Stimulated activated CD4-positive, alpha-beta T cell treated with anti-CD3 and anti-CD28 coated beads, TNF-alpha, amount 100 ng/mL, for 1 hour (primary cell): ENCODE results near the gene MGAT5.

Experiments
- DNase-seq, 3 donors: peaks; one replicate each; pipeline ENCODE4 v3.0.0-alpha.2; 2020; ENCODE audit warnings: low read depth in 3 of 3, low spot score in 1 of 3

MGAT5 gene

DNA sequence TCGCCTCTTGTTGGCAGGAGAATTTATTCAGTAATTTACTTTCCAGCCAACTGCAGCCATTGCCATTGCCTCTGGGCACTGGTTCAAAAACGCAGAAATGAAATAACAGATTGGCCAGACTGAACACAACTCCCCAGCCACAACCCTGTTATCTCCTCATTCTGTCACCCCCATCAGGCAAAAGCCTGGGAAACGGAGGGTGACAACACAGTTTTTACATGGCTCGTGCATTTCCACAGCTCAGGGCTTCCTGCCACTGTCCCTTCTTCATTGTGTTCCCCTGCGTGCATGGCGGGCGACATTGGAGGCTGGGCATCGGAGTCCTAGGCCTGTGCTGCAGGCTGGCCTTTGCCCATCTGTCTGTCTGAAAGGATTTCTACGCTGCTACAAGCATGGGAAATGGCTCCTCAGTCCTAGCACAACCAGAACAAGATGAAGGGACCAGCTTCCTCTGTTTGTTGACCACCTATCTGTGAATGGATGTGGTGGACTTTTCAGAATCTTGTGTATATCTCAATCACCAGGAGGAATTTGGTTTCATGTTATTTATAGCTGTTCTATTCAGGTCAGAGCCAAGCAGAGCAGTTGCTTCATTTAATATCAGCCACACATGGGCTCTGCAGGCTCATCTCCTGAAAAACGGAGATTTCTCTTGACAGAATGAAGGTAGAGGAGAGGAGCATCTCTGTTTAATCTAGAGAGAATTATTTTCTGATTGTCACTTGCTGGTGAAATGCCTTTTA, 107.0 kb downstream of the MGAT5 start:
- DNase-seq, result no peak

DNA sequence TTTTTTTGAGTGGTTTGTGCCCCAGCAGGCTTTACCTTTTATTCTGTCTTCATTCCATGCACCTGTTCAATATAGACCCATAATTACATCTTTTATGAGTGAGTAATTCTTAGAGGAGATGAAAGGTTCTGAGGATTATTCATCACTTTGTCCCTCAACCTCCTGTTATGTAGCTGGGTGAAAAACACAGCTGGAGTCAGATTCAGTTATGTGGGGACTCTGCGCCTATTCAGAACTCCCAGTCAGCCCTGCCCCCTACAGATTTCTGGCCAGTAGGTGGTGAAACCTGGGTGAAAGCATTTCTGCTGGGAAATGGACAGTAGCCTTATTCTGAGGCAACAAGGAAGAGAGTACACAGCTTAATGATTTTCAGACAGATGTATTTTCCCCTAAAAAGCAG, 107.8 kb downstream of the MGAT5 start:
- no peak for DNase-seq

GRCh38 chr2:134362152-134362668, 108.3 kb downstream of the MGAT5 start:
- DNase-seq, result no peak

DNA sequence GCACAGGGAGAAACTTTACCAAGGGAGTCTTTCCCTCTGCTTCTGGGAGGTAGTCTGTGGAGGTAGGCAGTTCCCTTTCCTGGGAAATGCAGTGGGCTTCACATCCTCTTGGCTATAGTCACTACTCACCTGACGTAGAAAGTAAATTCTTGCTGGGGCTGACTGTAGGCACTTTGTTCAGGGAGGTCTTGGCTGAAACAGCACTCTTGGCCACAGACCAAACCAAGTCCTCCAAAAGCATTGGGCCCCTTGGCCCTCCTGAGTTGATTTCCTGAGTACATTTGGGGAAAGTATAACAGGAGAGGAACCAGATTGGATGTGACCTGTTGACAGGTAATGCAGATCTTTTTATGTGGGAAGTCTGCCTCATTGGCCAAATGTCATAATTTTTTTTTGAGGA, 108.9 kb downstream of the MGAT5 start:
- no peak for DNase-seq

GRCh38 chr2:134365356-134365755, 111.5 kb downstream of the MGAT5 start:
- no peak for DNase-seq

GRCh38 chr2:134366359-134366758, 112.5 kb downstream of the MGAT5 start:
- no peak for DNase-seq

DNA sequence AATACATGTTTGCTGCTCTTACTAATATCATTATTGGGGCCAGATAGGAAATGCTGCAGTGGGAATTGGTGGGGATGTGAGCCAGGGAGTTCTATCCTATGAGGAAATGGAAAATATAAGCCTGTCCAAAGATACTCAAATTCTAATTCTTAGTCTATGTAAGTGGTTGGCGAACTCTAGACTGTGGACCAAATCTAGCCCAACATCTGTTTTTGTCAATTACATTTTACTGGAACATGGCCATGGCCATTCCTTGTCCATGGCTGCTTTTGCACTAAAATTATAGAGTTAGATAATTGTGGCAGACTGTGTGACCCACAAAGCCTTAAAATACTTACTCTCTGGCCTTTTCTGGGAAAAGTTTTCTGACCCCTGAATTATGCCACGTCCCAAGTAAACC, 113.3 kb downstream of the MGAT5 start:
- DNase-seq, result no peak

GRCh38 chr2:134368009-134368817, 114.3 kb downstream of the MGAT5 start:
- DNase-seq, result no peak

GRCh38 chr2:134369220-134369902, 115.5 kb downstream of the MGAT5 start:
- no peak for DNase-seq

GRCh38 chr2:134370655-134371445, 117.0 kb downstream of the MGAT5 start:
- no peak for DNase-seq

- DNase-seq, result no peak
These were observed 118.3 kb downstream of the MGAT5 start for GRCh38 chr2:134372141-134372540.

- DNase-seq, result no peak
These were observed 118.8 kb downstream of the MGAT5 start for GRCh38 chr2:134372611-134373131.

DNA sequence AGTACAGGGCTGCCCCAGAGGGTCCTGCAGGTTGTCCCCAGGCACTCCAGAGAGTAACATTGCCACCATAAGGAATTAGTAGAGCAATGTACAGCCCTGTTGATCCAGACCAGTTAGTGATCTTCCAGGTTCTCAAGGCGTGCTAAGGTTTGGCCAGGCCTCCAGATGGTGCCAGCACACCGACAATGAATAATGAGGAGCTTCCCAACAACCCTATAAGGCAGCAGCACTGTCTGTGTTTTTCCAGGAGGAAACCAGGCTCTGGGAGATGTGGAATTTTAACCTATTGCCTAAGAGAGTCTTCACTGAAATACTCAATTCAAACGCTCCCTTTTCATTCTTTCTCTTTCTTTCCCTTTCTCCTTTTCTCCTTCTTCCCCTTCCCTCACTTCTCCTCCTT, 122.1 kb downstream of the MGAT5 start:
- DNase-seq, result no peak

DNA sequence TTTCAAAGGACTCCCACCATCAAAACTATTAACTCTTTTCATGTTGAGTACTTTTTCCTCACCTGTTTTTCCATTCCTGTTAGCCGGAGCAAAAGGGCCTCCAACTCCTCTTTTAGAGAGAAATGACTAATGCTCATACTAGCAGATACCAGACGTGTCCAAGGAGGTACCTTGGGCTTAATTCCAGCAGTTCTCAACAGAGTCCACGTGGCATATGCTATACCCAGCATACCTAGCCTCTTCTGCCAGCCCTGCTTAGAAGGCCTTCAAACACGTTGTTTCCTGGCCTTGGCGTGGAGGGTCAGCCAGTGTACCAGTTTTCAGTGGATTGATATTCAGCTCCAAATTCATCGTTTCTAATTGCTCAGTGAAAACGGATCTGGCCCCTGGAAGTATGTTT, 123.9 kb downstream of the MGAT5 start:
- DNase-seq, result no peak

DNA sequence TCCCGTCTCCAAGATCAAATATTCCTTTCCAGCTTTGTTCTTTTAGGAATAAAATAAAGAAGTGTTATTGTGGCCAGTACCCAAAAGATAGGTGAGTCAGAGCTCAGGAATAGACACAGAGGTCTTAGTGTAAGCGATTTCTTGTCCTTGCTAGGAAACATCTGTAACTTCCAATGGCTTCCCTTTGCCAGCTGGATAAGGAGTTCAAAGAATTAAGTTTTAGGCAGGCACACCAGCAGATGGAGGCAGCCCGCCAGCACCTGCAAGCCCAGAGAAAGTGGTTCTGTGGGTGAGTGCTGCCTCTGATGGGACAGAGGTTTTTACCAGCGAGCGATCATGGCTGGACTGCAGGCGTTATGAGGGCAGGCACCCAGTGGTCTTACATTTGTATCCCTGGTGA, 125.4 kb downstream of the MGAT5 start:
- DNase-seq, result no peak

DNA sequence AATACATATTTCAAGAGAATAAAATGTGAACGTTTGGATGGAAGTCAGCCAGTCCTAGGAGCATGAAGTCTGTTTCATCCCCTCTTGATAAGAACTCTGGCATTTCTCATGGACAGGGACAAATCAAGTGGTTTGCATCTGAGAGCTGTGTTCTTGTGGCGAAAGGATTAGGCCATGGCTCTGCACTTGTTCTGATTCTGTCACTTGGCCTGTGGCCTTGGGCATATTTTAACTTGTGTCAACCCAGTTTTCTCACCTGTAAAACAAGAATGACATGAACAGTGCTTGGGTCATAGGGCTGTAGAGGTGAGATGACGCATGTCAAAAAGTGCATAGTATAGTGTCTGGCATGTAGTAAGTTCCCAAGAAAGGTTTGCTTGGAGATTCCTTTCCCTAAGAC, 125.8 kb downstream of the MGAT5 start:
- DNase-seq, result no peak

- DNase-seq, result no peak
These were observed 127.3 kb downstream of the MGAT5 start for GRCh38 chr2:134381141-134381540.

DNA sequence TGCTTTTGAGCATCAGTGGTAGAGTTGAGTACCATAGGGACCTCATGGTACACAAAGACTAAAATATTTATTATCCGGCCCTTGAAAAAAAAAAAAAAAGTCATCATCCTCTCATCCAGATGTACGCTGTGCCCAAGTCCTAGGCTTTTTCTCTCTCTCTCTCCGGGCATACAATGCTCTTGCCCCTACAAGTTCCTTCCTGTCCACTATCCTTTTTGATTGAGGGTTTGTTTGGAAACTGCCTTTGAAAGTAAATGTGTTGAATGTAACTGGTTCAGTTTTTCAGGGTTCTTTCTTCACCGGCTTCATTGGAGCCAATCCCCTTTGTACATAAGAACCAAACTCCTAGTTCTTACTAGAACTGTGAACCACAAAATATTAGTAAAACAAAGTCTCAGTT, 130.3 kb downstream of the MGAT5 start:
- no peak for DNase-seq

DNA sequence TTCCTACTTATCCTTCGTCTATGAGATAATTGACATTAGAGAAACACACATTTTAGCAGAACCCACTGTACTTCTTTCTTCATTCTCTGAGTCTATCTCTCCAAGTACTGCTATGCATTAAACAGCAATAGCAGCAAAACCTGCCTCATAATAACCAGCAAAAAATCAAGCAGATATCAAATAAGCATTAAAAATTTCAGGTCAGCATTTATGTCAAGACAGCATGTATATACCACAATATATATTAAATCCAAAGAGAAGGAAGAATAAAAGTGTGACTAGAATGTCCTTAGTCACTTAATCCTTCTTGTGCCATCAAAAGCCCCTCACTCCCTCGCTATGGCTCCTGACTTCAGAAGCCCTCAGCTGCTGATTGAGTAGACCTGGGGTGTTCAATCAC, 131.3 kb downstream of the MGAT5 start:
- DNase-seq, result no peak

- no peak for DNase-seq
These were observed 132.4 kb downstream of the MGAT5 start for GRCh38 chr2:134386310-134386709.

DNA sequence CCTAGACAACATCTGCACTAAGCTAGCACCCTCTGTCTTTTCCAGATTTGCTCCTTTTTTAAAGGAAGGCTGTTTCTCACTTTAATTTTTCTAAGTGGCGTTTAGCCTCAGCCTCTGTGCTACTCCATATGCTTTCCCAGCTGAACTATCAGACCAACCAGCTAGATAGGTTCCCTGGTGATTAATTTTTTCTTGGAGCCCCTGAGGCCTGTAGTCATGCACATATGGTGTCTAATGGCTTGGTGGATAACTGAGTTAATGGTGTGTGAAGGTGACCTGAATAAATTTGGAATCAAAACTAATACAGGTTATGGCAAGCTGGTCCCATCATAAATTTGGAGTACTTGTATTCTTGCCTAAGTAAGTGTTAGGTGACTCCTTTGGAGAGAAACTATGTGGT, 135.5 kb downstream of the MGAT5 start:
- no peak for DNase-seq
